ENCODE measurements around the gene ADAM12.
"Not testable (repeated sequence)": the region's sequence is repeated elsewhere in the genome, so short reads cannot be mapped to it uniquely, and the experiment has no call there.

ADAM12 gene

DNA sequence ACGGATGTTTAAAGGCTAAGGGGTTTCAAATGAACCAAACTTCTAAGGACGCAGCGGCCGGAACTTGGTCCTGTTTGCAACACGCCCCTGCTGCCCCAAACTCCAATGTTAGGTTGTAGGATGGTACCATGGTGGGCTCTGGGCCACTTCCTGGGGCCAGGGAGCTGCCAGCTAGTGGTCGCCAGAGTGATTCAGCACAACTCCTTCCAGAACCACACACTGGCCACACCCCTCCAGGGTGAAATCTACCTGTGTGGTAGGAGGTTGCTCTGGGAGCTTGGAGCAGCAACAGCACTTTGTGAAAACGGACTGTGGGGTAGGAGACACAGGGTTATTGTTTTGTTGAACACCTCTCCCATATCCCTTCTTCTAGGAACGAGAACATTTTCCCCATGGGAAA is 330.8 kb downstream of the ADAM12 start:
- Histone ChIP-seq H3K4me1 (ENCODE audit: insufficient read depth, low read length) (peaks cover 39% of the 10 kb centered on the region), H3K36me3 (ENCODE audit: insufficient read depth, low read length) (no peaks in the 10 kb centered on the region), H3K27me3 (ENCODE audit: insufficient read depth, low read length) (no peaks in the 10 kb centered on the region), H2AFZ (ENCODE audit: low read depth, low read length) (no peak overlapping the region), H3K9me3 (ENCODE audit: low read length) (peaks cover 1% of the 10 kb centered on the region), H3K4me3 (ENCODE audit: low read length) (no peak overlapping the region)

DNA sequence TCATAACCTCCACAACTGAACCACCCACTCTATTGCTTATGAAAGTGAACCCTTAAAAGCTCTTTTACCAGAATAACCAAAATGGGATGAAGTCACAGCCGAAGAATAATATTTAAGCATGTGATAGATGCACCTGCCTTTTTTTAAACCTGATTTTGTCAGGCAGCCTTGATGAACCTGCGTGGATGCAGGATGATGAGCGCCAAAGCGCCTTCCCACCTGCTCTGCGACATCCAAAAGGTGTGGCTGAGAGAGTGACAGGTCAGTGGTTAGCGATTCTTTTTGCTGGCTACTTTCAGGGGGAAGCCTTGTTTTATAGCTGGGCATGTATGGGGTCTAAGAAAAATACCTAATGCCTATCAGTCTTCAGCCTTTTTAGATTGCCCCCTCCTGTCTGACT is 334.1 kb downstream of the ADAM12 start:
- Histone ChIP-seq H3K27me3 (ENCODE audit: insufficient read depth, low read length) (no peaks in the 10 kb centered on the region), H3K9me3 (ENCODE audit: low read length) (no peaks in the 10 kb centered on the region)

DNA sequence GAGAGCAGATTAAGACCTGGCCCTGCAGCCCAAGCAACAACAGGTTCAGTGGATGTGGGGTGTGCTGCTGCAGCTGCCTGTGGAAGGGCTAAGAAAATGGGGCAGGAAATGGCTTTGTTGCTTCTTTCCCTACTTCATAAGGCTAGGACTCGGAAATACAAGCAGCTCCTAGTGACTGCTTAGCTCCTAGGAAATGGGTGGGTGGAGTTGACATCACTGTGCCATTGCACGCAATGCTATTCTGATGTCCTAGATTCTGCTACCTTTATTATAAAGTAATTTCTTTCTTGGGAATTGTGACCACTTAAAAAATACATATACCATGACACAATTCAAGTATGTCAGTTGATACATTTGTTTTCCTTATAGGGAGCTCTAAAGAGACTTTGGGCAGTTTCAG is 336.1 kb downstream of the ADAM12 start:
- no peaks in the 10 kb centered on the region for H3K27me3 ChIP-seq (ENCODE audit: insufficient read depth, low read length)
- H3K4me3 ChIP-seq (ENCODE audit: low read length), result no peak overlapping the region
- no peaks in the 10 kb centered on the region for H3K36me3 ChIP-seq (ENCODE audit: insufficient read depth, low read length)
- H3K4me1 ChIP-seq (ENCODE audit: insufficient read depth, low read length), result no peaks in the 10 kb centered on the region
- H2AFZ ChIP-seq (ENCODE audit: low read depth, low read length), result no peak overlapping the region
- no peaks in the 10 kb centered on the region for H3K9me3 ChIP-seq (ENCODE audit: low read length)

More for the DNA sequence above, 334.1 kb downstream of the ADAM12 start:
- Histone ChIP-seq H3K4me3 (ENCODE audit: low read length) (no peak overlapping the region), H3K4me1 (ENCODE audit: insufficient read depth, low read length) (peaks cover 15% of the 10 kb centered on the region), H2AFZ (ENCODE audit: low read depth, low read length) (no peak overlapping the region), H3K36me3 (ENCODE audit: insufficient read depth, low read length) (no peaks in the 10 kb centered on the region)

DNA sequence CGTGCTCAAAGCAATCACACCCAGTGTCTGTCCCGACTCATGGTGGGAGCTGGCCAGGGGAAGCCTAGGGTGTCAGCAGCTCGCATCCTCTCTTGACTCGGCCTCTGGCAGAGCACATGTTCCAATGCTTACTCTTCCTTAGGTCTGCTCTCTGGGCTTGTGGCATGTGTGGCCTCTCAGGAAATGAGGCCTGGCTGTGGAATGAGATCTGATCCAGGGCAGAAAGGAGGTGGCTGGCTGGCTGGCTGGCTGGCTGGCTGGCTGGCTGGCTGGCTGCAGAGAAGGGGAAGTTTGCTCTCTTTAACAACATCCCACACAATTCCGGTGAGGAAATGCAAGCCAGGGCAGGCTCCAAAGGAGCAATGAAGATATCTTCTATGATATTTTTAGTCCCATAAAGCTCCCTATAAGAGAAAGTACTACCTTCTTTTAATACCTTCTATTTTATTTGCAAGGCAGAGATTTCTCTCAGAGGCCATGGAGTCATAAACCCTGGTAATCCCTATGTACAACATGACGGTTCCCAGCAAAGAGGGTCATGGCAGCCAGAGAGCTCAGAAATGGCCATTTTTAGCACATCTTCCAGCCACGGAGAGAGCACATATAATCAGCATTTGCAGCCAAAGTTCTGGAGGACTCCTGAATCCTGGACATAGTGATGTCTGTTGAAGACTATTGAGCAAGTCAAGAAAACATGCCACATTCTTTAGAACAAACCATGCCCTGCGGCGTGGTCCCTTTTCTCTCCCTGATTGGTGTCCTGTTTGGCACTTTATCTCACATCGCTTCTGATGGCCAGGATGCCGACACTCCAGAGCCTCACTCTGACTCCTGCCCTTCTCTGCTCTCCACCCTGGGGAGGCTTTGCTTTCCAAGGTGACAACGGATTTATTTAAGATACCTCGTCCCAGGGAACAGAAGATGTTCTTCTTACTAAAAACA is 338.2 kb downstream of the ADAM12 start:
- Histone ChIP-seq H3K4me3 (ENCODE audit: low read length) (no peak overlapping the region), H2AFZ (ENCODE audit: low read depth, low read length) (no peak overlapping the region), H3K9me3 (ENCODE audit: low read length) (no peaks in the 10 kb centered on the region), H3K4me1 (ENCODE audit: insufficient read depth, low read length) (no peaks in the 10 kb centered on the region), H3K36me3 (ENCODE audit: insufficient read depth, low read length) (no peaks in the 10 kb centered on the region), H3K27me3 (ENCODE audit: insufficient read depth, low read length) (no peaks in the 10 kb centered on the region)

DNA sequence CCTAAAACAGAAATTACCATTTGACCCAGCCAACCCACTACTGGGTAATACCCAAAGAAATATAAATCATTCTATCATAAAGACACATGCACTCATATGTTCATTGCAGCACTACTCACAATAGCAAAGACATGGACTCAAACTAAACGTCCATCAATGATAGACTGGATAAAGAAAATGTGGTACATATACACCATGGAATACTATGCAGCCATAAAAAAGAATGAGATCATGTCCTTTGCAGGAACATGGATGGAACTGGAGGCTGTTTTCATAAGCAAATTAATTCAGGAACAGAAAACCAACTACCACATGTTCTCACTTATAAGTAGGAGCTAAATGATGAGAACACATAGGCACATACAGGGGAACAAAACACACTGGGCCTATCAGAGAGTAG is 340.5 kb downstream of the ADAM12 start:
- not testable (repeated sequence) for H2AFZ ChIP-seq (ENCODE audit: low read depth, low read length); H3K36me3 ChIP-seq (ENCODE audit: insufficient read depth, low read length); H3K4me1 ChIP-seq (ENCODE audit: insufficient read depth, low read length); H3K27me3 ChIP-seq (ENCODE audit: insufficient read depth, low read length); H3K9me3 ChIP-seq (ENCODE audit: low read length); H3K4me3 ChIP-seq (ENCODE audit: low read length)

DNA sequence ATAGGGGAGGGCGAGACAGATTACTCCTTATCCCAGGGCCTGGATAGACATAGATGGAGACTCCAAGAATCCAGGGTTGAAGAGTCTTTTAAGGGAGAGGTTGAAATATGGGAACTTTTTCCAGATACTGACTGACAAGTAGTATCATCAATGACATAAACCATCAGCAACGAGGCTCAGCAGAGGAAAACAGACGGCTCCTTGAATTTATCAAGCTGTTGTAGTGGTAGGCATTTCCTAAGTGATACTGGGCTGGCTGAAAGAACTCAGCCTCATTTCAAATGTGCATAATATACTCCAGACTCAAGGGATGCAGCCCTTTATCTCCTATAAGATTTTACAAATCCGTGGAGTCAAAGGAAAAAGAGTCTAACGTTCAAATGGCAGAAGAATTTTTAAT is 341.4 kb downstream of the ADAM12 start:
- Histone ChIP-seq H2AFZ (ENCODE audit: low read depth, low read length) (no peak overlapping the region), H3K36me3 (ENCODE audit: insufficient read depth, low read length) (no peaks in the 10 kb centered on the region), H3K27me3 (ENCODE audit: insufficient read depth, low read length) (no peaks in the 10 kb centered on the region), H3K9me3 (ENCODE audit: low read length) (no peaks in the 10 kb centered on the region), H3K4me1 (ENCODE audit: insufficient read depth, low read length) (peaks cover 9% of the 10 kb centered on the region), H3K4me3 (ENCODE audit: low read length) (no peak overlapping the region)

DNA sequence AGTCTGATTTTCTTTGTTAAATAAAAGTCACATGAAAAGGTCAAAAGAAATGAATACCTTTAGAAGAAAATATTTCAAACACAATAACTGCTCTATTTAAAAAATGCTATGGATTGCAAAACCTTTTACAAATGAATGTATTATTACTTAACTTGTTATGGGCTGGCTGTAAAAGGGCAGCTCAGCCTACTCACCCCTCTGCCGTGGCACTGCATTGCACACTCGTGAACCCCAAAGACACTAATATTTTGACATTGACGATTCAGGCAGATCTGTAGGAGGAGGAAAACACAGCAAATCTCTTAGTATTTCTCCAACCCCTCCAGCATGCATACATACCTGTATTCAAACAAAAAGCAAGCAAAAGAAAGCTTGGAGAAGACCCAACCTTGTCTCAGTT is 342.4 kb downstream of the ADAM12 start:
- no peaks in the 10 kb centered on the region for H3K27me3 ChIP-seq (ENCODE audit: insufficient read depth, low read length)
- H2AFZ ChIP-seq (ENCODE audit: low read depth, low read length), result no peak overlapping the region
- H3K36me3 ChIP-seq (ENCODE audit: insufficient read depth, low read length), result no peaks in the 10 kb centered on the region
- no peaks in the 10 kb centered on the region for H3K9me3 ChIP-seq (ENCODE audit: low read length)
- H3K4me3 ChIP-seq (ENCODE audit: low read length), result no peak overlapping the region
- H3K4me1 ChIP-seq (ENCODE audit: insufficient read depth, low read length), result peaks cover 19% of the 10 kb centered on the region

DNA sequence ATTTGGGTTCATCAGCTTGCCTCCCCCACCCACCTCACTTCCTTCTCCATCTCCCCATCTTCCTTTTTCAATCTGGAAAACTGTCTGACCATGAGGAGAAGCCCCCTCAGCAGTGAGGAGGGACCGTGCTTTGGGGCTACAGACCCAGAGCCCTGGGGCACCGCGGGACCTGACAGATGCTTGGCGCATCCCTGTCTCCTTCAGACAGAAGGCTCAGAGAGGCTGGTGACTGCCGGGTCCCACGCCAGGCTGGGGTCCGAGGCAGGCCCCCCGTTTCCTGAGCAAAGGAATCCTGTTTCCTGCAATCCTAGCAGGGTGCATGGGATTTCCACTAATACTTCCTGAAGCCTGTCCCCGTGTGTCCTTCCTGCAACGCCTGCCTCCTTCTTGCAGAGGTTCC is 344.9 kb downstream of the ADAM12 start:
- no peaks in the 10 kb centered on the region for H3K36me3 ChIP-seq (ENCODE audit: insufficient read depth, low read length)
- H3K4me3 ChIP-seq (ENCODE audit: low read length), result no peak overlapping the region
- no peaks in the 10 kb centered on the region for H3K27me3 ChIP-seq (ENCODE audit: insufficient read depth, low read length)
- no peak overlapping the region for H2AFZ ChIP-seq (ENCODE audit: low read depth, low read length)
- H3K4me1 ChIP-seq (ENCODE audit: insufficient read depth, low read length), result peaks cover 20% of the 10 kb centered on the region
- no peaks in the 10 kb centered on the region for H3K9me3 ChIP-seq (ENCODE audit: low read length)

DNA sequence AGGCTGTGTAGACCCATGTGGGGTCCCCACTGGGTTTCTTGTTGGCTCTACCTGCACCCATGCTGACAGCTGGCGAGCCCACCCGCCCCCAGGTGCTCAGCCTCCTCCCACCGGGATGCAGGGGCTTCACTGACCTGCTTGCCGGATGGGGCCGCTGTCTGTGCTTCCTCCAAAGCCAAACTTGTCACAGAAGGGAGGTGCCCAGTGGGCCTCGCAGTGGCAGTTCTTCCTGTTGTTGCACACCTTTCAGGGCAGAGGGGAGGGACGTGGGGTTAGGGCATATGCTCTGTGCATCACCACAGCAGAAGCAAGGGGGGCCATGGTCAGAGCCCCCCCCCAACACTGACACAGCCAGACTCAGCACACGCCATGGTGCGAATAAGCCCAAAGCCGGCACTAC is 345.4 kb downstream of the ADAM12 start:
- Histone ChIP-seq H3K9me3 (ENCODE audit: low read length) (no peaks in the 10 kb centered on the region), H3K36me3 (ENCODE audit: insufficient read depth, low read length) (no peaks in the 10 kb centered on the region), H3K27me3 (ENCODE audit: insufficient read depth, low read length) (no peaks in the 10 kb centered on the region), H3K4me3 (ENCODE audit: low read length) (no peak overlapping the region), H2AFZ (ENCODE audit: low read depth, low read length) (no peak overlapping the region), H3K4me1 (ENCODE audit: insufficient read depth, low read length) (peaks cover 20% of the 10 kb centered on the region)

DNA sequence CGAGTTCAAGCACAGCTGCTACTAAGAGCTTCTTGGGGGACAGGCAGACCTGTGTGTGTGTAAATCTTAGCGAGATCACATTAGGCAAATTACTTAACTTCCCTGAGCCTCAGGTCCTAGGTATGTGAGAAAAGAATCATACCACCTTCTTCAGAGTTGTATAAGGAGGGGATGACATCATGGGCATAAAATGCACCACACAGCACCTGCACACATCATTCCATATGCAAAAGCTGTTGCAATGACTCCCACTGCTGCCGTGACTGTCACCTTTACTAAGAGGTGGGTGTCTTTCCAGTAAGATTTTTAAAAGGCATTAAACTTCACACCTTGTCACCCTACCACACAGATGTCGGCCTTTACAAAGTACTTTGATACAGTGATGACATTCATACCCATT is 345.9 kb downstream of the ADAM12 start:
- H3K9me3 ChIP-seq (ENCODE audit: low read length), result no peaks in the 10 kb centered on the region
- H3K36me3 ChIP-seq (ENCODE audit: insufficient read depth, low read length), result no peaks in the 10 kb centered on the region
- H3K27me3 ChIP-seq (ENCODE audit: insufficient read depth, low read length), result no peaks in the 10 kb centered on the region
- H3K4me1 ChIP-seq (ENCODE audit: insufficient read depth, low read length), result peaks cover 20% of the 10 kb centered on the region
- no peak overlapping the region for H3K4me3 ChIP-seq (ENCODE audit: low read length)
- no peak overlapping the region for H2AFZ ChIP-seq (ENCODE audit: low read depth, low read length)

DNA sequence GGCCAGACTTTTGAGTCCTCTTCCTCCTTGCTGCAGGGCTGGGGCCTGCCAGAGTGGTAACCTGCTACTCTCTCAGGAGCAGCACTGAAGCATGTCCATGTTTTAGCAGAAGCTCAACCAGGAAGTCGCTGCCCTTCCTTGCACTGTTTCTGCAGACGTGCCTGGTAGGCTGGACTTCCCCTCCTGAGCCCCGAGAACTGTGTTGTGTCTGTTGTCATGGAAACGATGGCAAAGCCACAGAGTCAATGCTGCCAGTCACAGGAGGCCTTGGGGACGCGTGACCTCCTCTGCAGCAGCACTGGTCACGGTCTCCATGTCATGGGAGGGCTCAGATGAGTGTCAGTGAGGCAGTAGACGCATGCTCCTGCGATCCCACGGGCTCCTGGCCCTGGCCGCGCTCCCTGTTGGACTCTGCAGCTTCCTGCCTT is 346.5 kb downstream of the ADAM12 start:
- H2AFZ ChIP-seq (ENCODE audit: low read depth, low read length), result no peak overlapping the region
- H3K4me3 ChIP-seq (ENCODE audit: low read length), result no peak overlapping the region
- H3K36me3 ChIP-seq (ENCODE audit: insufficient read depth, low read length), result no peaks in the 10 kb centered on the region
- no peaks in the 10 kb centered on the region for H3K9me3 ChIP-seq (ENCODE audit: low read length)
- peaks cover 20% of the 10 kb centered on the region for H3K4me1 ChIP-seq (ENCODE audit: insufficient read depth, low read length)
- no peaks in the 10 kb centered on the region for H3K27me3 ChIP-seq (ENCODE audit: insufficient read depth, low read length)

DNA sequence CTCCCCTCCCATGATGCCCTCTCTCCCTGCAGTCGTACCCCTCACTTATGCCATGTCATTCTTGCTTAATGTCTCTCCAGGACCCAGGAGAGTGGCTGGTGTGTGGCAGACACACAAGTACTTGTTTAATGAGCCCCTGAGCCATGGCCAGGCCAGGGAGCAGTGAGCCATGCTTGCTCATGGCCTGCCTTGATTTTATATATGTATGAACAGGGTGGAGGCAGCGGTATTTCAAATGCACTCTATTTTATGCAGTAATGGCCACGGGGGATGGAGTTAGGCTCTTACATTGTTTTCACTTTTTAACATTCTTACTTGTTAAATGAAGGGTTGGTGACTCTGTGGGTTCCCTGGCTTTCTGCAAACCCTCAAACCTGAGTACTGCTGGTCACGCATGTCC is 347.2 kb downstream of the ADAM12 start:
- Histone ChIP-seq H3K27me3 (ENCODE audit: insufficient read depth, low read length) (no peaks in the 10 kb centered on the region), H3K9me3 (ENCODE audit: low read length) (no peaks in the 10 kb centered on the region), H3K4me1 (ENCODE audit: insufficient read depth, low read length) (peaks cover 20% of the 10 kb centered on the region), H2AFZ (ENCODE audit: low read depth, low read length) (no peak overlapping the region), H3K36me3 (ENCODE audit: insufficient read depth, low read length) (no peaks in the 10 kb centered on the region), H3K4me3 (ENCODE audit: low read length) (no peak overlapping the region)

DNA sequence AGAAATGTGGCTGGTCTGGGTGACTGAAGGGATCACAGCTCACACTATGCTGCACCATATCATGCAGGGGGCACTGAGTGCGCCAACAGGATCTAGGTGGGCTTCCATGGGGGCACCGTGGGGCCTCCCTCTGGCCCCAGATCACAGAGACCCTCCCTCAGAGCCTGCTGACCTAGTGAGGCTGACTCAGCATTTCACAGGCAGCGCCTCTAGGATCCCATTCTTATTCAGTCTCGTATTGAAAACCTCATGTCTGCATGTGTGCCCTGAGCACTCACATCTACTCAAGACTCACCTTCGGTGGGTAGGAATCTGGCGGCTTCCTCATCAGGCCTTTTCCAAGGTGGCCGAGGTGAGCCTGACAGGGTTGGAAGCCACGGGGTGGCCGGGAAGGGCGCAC is 350.3 kb downstream of the ADAM12 start:
- Histone ChIP-seq H3K4me1 (ENCODE audit: insufficient read depth, low read length) (peaks cover 20% of the 10 kb centered on the region), H3K9me3 (ENCODE audit: low read length) (peaks cover 3% of the 10 kb centered on the region), H3K36me3 (ENCODE audit: insufficient read depth, low read length) (no peaks in the 10 kb centered on the region), H3K27me3 (ENCODE audit: insufficient read depth, low read length) (no peaks in the 10 kb centered on the region), H2AFZ (ENCODE audit: low read depth, low read length) (no peak overlapping the region), H3K4me3 (ENCODE audit: low read length) (no peak overlapping the region)

DNA sequence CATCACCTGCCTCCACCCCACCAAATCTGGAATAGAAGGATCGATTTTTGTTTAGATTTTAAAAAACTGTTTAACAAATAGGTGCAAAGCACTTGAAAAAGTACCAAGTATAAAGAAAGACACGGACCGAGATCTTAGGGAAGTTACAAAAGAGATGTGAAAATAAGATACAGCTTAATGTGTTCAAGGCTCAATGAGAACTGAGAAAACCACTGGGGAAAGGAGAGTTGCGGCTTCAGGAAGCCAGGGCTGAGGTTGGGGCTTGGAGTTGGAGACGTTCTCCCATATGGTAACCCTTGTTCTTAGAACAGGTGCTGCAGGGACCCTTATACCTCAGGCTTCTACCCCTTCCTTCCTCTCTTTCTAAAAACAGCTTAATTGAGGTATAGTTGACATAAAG is 351.8 kb downstream of the ADAM12 start:
- H3K9me3 ChIP-seq (ENCODE audit: low read length), result peaks cover 3% of the 10 kb centered on the region
- peaks cover 7% of the 10 kb centered on the region for H3K4me1 ChIP-seq (ENCODE audit: insufficient read depth, low read length)
- no peak overlapping the region for H2AFZ ChIP-seq (ENCODE audit: low read depth, low read length)
- H3K36me3 ChIP-seq (ENCODE audit: insufficient read depth, low read length), result no peaks in the 10 kb centered on the region
- H3K4me3 ChIP-seq (ENCODE audit: low read length), result no peak overlapping the region
- H3K27me3 ChIP-seq (ENCODE audit: insufficient read depth, low read length), result no peaks in the 10 kb centered on the region
